KOPT-K1 (cell line): Measurements from ENCODE around the gene FAM221A.
"Not testable (repeated sequence)": the region's sequence is repeated elsewhere in the genome, so short reads cannot be mapped to it uniquely, and the experiment has no call there.

Experiments
- H3K27ac ChIP-seq: fragments of 200-600 bp; sonication (generic); 2 replicates; pipeline ENCODE4 v1.5.1; 2016; ENCODE audit warnings: antibody characterized with exemption, mild to moderate bottlenecking, low read depth, low read length; ENCODE audit not compliant: poor library complexity, severe bottlenecking
- H3K36me3 ChIP-seq: fragments of 200-600 bp; sonication (generic); 2 replicates; pipeline ENCODE4 v1.5.1; 2017; ENCODE audit warnings: antibody characterized with exemption, mild to moderate bottlenecking, low read length, moderate library complexity; ENCODE audit not compliant: insufficient read depth
- H3K9me3 ChIP-seq: fragments of 200-600 bp; sonication (generic); 2 replicates; pipeline ENCODE4 v1.5.1; 2017; ENCODE audit warnings: antibody characterized with exemption, low read length, mild to moderate bottlenecking; ENCODE audit not compliant: insufficient read depth, poor library complexity, severe bottlenecking

The FAM221A gene

DNA sequence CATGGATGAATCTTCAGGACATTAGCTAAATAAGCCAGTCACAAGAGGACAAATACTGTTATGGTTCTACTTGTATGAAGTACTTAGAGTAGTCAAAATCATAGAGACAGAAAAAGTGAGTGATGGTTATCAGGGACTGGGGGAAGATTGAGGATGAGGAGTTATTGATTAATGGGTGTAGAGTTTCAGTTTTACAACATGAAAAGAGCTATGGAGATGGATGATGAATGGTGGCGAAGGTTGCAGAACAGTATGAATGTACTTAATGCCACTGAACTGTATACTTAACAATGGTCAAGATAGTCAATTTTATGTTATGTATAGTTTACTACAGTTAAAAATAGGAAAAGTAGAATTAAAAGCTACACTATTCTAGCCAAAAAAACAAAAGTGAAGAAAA, 37.8 kb downstream of the FAM221A start:
- Histone ChIP-seq H3K27ac (no peak overlapping the region), H3K9me3 (no peaks in the 10 kb centered on the region), H3K36me3 (no peaks in the 10 kb centered on the region)

DNA sequence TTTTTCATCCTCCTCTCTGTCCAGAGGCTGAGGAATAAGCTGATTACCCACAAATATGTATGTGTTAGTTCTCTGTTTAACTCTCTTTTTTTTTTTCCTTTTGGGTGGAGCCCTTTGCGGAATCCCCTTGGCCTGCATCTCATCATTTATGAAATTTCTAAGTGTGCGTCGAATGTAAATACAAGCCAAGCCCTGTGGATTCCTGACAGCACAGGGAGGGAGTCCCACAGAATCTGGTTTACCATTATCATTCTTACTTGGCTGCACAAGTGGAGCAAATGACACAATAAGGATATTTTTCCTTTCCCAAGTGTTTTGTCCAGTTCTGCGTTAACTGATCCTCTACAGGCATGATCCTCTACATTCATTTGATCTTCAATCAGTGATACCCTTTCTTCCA, 41.5 kb downstream of the FAM221A start:
- no peak overlapping the region for H3K27ac ChIP-seq
- no peaks in the 10 kb centered on the region for H3K36me3 ChIP-seq
- H3K9me3 ChIP-seq: no peaks in the 10 kb centered on the region

DNA sequence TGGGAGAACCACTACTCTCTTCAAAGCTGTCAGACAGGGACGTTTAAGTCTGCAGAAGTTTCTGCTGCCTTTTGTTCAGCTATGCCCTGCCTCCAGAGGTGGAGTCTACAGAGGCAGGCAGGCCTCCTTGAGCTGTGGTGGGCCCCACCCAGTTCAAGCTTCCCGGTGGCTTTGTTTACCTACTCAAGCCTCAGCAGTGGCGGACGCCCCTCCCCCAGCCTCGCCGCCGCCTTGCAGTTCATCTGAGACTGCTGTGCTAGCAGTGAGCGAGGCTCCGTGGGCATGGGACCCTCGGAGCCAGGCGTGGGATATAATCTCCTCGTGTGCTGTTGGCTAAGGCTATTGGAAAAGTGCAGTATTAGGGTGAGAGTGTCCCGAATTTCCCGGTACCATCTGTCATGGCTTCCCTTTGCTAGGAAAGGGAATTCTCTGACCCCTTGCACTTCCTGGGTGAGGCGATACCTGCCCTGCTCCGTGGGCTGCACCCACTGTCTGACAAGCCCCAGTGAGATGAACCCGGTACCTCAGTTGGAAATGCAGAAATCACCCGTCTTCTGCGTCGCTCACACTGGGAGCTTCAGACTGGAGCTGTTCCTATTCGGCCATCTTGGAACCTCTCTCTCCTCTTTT, 42.7 kb downstream of the FAM221A start:
- not testable (repeated sequence) for H3K9me3 ChIP-seq, H3K36me3 ChIP-seq, H3K27ac ChIP-seq

DNA sequence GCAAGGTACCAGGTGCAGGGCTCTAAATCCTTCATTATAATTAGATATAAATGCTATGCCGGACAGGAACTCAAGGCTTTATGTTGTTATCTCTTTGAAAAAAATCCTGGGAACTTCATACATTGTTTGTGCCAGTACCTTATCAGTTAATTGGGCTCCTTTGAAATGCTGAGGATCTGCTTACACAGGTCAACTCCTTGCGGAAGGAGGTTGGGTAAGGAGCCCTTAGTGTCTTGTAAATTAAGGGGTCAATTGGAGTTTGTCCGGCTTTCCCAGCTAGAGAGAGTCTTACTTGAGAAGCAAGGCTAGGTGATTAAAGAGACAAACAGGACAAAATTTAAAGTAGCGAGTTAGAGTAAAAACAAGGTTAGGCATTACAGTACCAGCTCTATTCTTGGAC, 44.1 kb downstream of the FAM221A start:
- not testable (repeated sequence) for H3K27ac ChIP-seq, H3K9me3 ChIP-seq, H3K36me3 ChIP-seq

DNA sequence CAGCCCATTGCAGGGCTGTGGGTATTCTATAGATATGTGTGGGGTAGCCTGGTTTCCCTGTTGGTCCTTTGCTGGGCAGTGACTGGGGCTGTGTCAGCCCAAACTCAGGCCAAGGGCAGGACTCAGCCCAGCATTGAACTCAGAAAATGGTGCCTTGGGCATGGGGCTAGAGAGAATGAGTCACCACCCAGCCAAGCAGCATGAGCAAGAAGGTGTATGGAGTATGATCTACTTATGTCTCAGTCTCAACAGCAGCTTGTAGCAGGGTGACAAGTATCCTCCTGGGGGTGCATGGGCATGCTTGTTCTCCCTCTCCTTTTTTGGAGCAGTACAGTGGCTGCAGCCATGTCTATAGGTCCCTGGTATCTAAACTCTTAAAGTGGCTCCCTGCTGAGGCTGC, 62.1 kb downstream of the FAM221A start:
- no peaks in the 10 kb centered on the region for H3K36me3 ChIP-seq
- peaks cover 26% of the 10 kb centered on the region for H3K9me3 ChIP-seq
- no peak overlapping the region for H3K27ac ChIP-seq

DNA sequence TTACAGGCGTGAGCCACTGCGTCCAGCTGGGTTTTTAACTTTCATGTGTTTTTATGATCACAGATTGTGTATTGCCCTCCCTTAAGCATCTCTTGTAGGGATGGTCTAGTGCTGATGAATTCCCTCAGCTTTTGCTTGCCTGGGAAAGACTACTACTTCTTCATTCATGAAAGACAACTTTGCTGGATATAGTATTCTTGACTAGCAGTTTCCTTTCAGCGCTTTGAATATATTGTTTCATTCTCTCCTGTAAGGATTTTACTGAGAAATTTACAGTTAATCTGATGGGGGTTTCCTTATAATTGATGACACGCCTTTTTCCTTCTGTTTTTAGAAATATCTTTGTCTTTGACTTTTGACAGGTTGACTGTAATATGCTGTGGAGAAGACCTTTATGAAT, 63.2 kb downstream of the FAM221A start:
- Histone ChIP-seq H3K9me3 (peaks cover 26% of the 10 kb centered on the region), H3K27ac (no peak overlapping the region), H3K36me3 (no peaks in the 10 kb centered on the region)

DNA sequence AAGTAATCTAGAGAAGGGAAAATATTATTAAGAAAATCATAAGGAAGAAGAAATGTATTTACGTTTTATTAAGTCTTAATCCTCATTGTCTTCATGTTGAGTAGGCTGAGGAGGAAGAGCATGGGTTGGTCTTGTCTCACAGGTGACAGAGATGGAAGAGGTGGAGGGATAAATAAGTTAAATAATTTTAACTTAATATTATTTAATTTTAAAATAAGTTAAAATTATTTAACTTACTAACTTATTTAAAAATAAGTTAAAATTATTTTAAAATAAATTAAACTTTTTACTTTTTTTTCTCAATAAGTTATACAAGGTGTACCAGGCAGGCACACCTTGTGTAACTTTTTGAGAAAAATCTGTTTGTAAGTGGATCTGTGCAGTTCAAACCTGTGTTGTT, 66.6 kb downstream of the FAM221A start:
- Histone ChIP-seq H3K27ac (no peak overlapping the region), H3K9me3 (peaks cover 26% of the 10 kb centered on the region), H3K36me3 (no peaks in the 10 kb centered on the region)

DNA sequence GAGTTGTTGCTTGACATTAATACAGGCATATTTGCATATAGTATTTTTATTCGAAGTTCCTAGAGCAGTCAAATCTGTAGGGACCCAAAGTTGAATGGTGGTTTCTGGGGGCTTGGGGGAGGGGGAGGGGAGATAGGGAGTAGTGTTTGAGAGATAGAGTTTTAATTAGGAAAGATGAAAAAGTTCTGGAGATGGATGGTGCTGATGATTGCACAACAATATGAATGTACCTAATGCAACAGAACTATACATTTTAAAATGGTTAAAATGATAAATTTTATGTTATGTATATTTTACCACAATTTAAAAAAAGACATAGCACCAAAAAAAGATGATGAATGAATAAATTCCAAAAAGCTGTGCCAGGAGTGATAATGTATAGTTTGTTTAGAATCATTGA, 71.9 kb downstream of the FAM221A start:
- H3K36me3 ChIP-seq: no peaks in the 10 kb centered on the region
- H3K27ac ChIP-seq: no peak overlapping the region
- no peaks in the 10 kb centered on the region for H3K9me3 ChIP-seq
